Measurements from ENCODE around the gene MECP2.
"Not testable (repeated sequence)": the region's sequence is repeated elsewhere in the genome, so short reads cannot be mapped to it uniquely, and the experiment has no call there.

Gene MECP2

DNA sequence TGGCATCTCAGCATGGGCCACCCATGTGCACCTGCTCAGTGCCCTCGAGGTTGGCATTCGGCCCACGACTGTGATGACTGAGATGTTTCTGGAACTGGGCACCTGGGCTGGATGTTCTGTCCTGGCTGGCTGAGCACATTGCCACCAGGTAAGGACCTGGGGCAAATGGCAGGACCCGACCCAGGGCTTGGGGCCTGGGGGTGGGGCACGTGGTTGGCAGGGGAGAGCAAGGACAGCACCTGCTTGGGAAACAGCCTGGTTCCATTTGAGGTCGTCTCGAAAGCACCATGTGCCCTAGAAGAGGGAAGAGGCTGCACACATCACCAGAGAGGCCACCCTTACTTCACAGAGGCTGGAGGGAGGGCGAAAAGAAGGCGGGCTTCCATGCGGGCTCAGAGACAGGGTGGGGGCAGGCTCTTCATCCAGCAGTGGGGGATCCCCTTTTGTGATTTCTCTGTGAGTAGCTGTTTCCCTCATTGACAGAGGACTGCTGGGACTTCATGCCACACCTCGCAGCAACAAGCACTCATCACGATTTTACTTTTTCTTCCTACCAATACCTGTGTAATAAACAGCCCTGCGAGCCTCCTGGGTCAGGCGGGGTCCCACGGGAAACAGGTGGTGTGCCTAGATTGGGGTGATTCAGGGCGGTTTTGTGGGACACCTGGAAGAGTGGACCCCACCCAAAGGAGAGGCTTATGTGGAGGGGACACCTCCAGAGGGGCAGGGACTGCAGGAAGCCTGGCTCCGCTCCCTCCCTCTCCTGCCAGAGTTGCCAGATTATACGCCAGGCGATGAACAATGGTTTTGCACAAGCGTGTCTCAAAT lies 113.0 kb downstream of the MECP2 start:
- no peak for DNase-seq

DNA sequence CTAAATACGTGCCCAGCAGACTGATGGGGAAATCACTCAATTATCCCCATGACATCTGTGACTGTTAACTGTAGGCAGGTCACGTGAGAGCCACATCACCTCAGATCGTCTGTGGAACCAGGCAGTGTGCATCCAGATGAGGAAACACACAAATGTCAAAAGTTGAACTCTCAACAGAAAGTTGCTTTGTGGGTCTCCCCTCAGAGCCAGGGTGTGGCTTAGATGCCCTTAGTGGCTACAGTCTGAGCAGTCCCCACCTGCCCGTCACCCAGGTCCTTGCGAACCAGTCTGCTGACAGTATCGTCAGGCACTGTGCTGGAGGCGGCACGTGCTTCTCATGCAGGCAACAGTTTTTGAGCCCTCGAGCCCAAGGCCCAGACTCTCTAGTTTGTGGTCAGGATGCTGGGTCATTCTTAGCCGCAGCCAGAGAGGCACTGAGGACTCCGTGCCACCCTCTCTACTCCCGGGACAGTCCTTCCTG lies 114.2 kb downstream of the MECP2 start:
- DNase-seq: no peak

GRCh38 chrX:153981771-153982533 lies 115.6 kb downstream of the MECP2 start:
- no peak for DNase-seq

DNA sequence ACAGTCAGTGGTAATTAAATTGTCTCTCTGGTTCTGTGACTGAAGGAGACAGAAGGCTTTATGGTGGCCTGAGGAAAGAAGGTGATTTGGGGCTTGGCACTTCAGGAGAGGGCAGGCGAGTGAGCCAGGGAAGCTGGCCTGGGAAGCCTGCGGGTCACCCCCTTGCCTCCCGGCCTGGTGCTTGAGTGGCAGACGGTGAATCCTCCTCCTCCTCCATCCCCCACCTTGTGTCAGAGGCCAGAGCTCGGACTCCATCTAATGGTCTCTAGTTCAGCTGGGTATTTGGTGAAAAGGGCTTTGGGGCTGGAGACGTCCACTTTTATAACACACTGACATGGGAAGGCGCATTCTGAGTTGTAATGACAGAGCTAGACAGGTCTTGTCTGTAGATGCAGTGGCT lies 116.3 kb downstream of the MECP2 start:
- no peak for DNase-seq

GRCh38 chrX:153980394-153980793 lies 117.1 kb downstream of the MECP2 start:
- not testable (repeated sequence) for DNase-seq

GRCh38 chrX:153974726-153975286 lies 122.7 kb downstream of the MECP2 start:
- no peak for DNase-seq

- no peak for DNase-seq
Measured at GRCh38 chrX:153974003-153974725, 123.4 kb downstream of the MECP2 start.

DNA sequence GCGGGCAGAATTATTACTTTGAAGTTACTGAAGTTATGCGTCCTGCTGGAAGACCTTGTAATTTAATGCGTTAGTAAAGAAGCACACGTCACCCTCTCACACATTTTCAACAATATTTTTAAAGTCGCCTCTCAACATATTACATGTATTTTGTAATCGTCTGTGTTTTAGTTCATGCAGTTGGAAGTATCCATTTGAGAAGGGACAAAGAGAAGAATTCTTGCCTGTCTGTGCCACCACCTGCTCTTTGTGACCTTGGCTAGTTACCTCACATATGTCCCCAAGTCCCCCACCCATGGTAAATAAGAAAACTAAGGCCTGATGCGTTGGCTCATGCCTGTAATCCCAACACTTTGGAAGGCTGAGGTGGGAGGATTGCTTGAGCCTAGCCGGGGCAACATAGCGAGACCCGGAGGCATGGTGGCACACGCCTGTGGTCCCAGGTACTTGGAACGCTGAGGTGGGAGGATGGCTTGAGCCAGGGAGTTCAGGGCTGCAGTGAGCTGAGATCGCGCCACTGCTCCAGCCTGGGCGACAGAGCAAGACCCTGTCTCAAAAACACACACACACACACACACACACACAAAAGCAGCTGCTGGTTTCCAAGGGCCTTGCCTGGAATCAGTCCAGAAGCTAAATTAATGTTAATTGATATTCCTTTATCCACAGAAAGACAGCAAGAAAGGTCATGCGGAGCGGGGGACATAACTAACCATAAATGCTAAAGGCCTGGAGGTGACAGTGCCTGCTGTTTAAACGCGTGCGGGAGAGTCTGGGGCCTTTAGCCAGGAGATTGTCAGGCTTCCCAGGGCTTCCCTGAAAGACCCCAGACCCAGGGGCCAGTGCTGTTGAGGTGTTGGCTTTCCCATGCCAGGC lies 124.2 kb downstream of the MECP2 start:
- DNase-seq: no peak

- DNase-seq: peak; percentile 94
Measured at GRCh38 chrX:153972368-153973126, 125.0 kb downstream of the MECP2 start, which contains the start of gene TMEM187. TMEM187 (plus strand) TSS chrX:153972754; CDS start chrX:153982063, 9,309 bp downstream.
